NCI-H2029 treated with DMSO at 0.1 percent for 48 hours (cell line): Measurements from ENCODE around the gene TLR9.

Experiments
- DNase-seq: peaks from one replicate; lab custom pipeline; 2025; lab: John Stamatoyannopoulos, UW

The TLR9 gene

GRCh38 chr3:52172262-52172757, 53.1 kb downstream of the TLR9 start:
- DNase-seq = no peak

- DNase-seq = no peak
Measured at GRCh38 chr3:52171514-52172261, 53.8 kb downstream of the TLR9 start.
